HG02973 (cell line): ENCODE data around the gene NLRP3.
"Not testable (repeated sequence)": the region's sequence is repeated elsewhere in the genome, so short reads cannot be mapped to it uniquely, and the experiment has no call there.

ENCODE experiments used
- ATAC-seq: cut with Tn5 transposase; IDR thresholded peaks from one replicate; pipeline ENCODE4 v1.9.1; 2021; ENCODE audit warnings: moderate library complexity; ENCODE audit not compliant: unreplicated experiment

Gene NLRP3

GRCh38 chr1:247390116-247390791 lies 25.7 kb upstream of the NLRP3 start:
- ATAC-seq = peak; percentile 100

- ATAC-seq = no peak
Measured at GRCh38 chr1:247390996-247391395, 25.0 kb upstream of the NLRP3 start.

- no peak for ATAC-seq
Measured at GRCh38 chr1:247392088-247392487, 23.9 kb upstream of the NLRP3 start.

- not testable (repeated sequence) for ATAC-seq
Measured at GRCh38 chr1:247395075-247395474, 20.9 kb upstream of the NLRP3 start.

- no peak for ATAC-seq
Measured at GRCh38 chr1:247400685-247401084, 15.3 kb upstream of the NLRP3 start.

DNA sequence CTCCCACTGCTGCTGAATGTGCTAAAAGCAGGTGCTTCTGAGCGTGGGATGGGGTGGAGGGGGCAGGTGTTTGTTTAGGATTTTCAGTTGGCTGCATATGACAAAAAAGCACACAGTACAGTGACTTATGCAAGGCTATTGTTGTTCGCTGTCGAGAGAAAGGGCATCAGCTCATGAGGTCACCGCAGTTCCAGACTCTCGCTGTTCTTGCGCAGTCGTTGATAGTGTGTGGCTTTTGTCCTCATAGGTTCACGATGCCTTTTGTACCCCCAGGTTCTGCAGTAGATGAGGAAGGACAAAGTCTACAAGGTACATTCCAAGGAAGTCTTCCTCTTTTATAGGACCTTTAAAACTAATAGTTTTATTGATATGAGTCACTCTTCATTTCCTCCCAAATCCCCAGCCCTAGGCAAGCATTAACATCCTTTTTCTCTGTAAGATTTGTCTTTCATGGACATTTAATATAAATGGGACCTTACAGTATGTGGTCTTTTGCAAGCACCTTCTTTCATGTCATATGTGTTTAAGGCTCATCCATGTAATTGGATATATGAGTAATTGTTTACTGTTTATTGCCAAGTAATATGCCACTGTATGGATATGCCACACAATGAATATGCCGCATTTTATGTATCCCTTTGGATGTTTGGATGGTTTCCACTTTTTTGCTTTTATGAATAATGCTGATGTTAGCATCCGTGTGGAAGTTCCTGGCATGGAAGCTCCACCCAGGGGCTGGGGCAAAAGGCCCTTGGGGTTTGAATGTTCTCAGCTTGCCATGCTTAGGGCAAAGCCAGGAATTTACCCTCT lies 14.5 kb upstream of the NLRP3 start:
- no peak for ATAC-seq

- no peak for ATAC-seq
Measured at GRCh38 chr1:247402120-247402675, 13.8 kb upstream of the NLRP3 start.

- no peak for ATAC-seq
Measured at GRCh38 chr1:247406014-247406656, 9.8 kb upstream of the NLRP3 start.

GRCh38 chr1:247407180-247407616 lies 8.8 kb upstream of the NLRP3 start:
- ATAC-seq = peak; percentile 77

DNA sequence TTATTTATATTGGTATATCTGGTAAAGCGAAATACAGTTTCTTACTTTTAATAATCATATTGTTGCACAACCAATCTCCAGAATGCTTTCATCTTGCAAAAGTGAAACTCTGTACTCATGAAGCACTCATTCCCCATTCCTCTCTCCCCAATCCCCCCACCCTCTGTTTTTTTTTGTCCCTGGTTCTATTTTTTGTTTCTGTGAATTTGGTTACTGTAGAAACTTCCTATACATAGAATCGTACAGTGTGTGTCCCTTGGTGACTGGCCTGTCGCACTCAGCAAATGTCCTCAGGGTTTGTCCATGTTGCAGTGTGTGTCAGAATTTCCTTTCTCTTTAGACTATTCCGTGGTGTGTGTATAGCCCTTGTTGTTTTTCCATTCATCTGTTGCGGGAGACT lies 7.9 kb upstream of the NLRP3 start:
- no peak for ATAC-seq

- ATAC-seq = peak; percentile 84
Measured at GRCh38 chr1:247409869-247410544, 6.0 kb upstream of the NLRP3 start.

DNA sequence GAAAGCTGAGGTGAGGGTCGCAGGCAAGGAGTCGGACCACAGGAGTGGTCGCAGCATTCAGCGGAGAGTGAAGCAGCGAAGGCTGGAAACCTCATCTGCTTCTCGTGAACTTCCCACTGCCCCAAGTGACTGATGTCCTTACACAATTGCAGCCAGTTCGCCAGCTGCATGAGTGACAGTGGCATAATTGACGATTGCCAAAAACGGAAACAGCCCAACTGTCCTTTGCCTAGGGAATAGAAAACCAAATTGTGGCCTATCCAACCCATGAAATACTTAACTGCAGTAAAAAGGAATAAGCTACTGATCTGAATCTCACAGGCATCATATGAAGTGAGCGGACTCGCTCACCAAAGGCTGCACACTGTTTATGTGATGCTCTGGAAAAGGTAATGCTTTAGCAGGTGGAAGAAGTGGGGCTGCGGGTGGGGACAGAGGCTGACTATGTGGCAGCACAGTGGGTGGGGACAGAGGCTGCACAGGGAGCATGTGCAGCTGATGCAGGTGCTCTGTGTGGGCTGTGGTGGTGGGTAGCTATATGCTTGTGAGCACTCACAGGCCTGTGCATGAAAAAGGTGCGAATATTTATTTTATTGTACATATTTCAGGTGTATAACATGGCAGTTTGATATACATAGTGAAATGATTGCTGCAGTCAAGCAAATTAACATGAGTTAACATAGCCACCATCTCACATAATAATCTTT lies 4.2 kb upstream of the NLRP3 start:
- ATAC-seq = no peak

DNA sequence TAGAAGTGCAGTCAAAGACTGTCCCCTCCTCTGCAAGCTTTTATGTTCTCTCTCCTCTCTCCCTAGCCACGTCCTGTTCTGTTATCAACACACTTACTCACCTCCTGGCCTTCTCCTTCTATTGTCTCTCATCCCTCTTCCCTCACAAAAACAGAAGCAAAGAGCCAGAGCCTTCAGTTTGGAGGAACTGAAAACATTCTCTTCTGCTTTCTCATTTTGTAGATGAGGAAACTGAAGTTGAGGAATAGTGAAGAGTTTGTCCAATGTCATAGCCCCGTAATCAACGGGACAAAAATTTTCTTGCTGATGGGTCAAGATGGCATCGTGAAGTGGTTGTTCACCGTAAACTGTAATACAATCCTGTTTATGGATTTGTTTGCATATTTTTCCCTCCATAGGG lies 1.9 kb downstream of the NLRP3 start:
- no peak for ATAC-seq

DNA sequence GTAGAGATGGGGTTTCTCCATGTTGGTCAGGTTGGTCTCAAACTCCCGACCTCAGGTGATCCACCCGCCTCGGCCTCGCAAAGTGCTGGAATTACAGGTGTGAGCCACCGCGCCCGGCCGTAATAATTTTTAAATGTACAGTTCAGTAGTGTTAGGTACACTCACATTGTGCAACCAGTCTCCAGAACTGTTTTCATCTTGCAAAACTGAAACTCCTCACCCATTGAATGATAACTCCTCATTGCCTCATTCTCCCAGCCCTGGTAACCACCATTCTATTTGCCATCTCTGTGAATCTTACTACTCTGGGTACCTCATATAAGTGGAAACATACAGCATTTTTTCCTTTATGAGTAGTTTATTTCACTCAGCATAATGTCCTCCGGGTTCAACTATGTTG lies 3.4 kb downstream of the NLRP3 start:
- no peak for ATAC-seq

- no peak for ATAC-seq
Measured at GRCh38 chr1:247421074-247421473, 5.1 kb downstream of the NLRP3 start.

GRCh38 chr1:247429496-247429895 lies 13.5 kb downstream of the NLRP3 start:
- ATAC-seq = no peak

- ATAC-seq = no peak
Measured at GRCh38 chr1:247430434-247430833, 14.5 kb downstream of the NLRP3 start.

GRCh38 chr1:247431643-247432042 lies 15.7 kb downstream of the NLRP3 start:
- ATAC-seq = no peak

DNA sequence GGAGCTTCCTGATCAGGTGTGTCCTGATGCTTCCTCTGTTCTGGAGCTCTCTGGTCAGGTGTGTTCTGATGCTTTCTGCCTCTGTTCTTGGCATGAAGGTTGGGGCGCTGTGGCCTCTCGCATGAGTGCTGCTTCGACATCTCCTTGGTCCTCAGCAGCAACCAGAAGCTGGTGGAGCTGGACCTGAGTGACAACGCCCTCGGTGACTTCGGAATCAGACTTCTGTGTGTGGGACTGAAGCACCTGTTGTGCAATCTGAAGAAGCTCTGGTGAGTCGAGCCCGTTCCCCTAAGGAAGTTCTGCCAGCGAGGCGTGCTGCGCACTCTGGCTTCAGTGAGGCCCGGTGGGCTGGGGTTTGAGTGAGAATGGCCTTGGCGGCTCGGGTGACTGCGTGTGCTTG lies 18.0 kb downstream of the NLRP3 start:
- no peak for ATAC-seq

DNA sequence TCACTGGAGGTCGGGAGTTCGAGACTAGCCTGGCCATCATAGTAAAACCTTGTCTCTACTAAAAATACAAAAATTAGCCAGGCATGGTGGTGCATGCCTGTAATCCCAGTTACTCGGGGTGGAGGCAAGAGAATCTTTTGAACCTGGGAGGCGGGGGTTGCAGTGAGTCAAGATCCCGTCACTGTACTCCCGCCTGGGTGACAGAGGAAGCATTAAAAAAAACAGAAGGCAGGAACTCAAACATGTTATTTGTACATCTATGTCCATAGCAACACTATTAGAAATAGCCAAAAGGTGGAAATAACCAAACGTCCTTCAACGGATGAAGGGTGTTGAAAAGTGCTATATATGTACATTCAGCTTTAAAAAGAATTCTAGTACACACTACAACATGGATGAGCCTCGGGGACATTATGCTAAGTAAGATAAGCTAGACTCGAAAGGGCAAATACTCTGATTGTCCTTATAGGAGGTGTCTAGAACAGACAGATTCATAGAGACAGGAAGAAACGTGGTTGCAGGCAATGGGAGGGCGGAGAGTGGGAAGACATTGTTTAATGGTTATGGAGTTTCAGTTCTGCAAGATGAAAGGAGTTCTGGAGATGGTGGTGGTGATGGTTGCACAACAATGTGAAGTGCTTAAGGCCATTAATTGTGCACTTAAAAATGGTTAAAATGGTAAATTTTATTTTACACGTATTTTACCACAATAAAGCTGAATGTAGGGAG lies 19.2 kb downstream of the NLRP3 start:
- ATAC-seq = peak; percentile 32
